ENCODE measurements around the gene PPFIBP1.
"Not testable (repeated sequence)": the region's sequence is repeated elsewhere in the genome, so short reads cannot be mapped to it uniquely, and the experiment has no call there.

Gene PPFIBP1

GRCh38 chr12:27571463-27571862 is 47.5 kb downstream of the PPFIBP1 start:
- peak; percentile 79 for DNase-seq

- DNase-seq: no peak
These were observed 48.7 kb downstream of the PPFIBP1 start for GRCh38 chr12:27572486-27573255.

- peak; percentile 34 for DNase-seq
These were observed 50.0 kb downstream of the PPFIBP1 start for GRCh38 chr12:27573972-27574371.

- no peak for DNase-seq
These were observed 51.2 kb downstream of the PPFIBP1 start for GRCh38 chr12:27575090-27575761.

- no peak for DNase-seq
These were observed 51.7 kb downstream of the PPFIBP1 start for GRCh38 chr12:27575762-27576118.

GRCh38 chr12:27576667-27577347 is 52.8 kb downstream of the PPFIBP1 start:
- no peak for DNase-seq

- no peak for DNase-seq
These were observed 53.7 kb downstream of the PPFIBP1 start for GRCh38 chr12:27577688-27578087.

- no peak for DNase-seq
These were observed 54.8 kb downstream of the PPFIBP1 start for GRCh38 chr12:27578689-27579372.

GRCh38 chr12:27580561-27581330 is 56.7 kb downstream of the PPFIBP1 start:
- DNase-seq: no peak

GRCh38 chr12:27581331-27581671 is 57.3 kb downstream of the PPFIBP1 start:
- DNase-seq: not testable (repeated sequence)

GRCh38 chr12:27581833-27582232 is 57.8 kb downstream of the PPFIBP1 start:
- DNase-seq: not testable (repeated sequence)

- DNase-seq: not testable (repeated sequence)
These were observed 58.4 kb downstream of the PPFIBP1 start for GRCh38 chr12:27582445-27582844.

- no peak for DNase-seq
These were observed 59.2 kb downstream of the PPFIBP1 start for GRCh38 chr12:27583057-27583797.

- DNase-seq: no peak
These were observed 60.0 kb downstream of the PPFIBP1 start for GRCh38 chr12:27583981-27584380.

- DNase-seq: no peak
These were observed 61.8 kb downstream of the PPFIBP1 start for GRCh38 chr12:27585739-27586265.

- DNase-seq: not testable (repeated sequence)
These were observed 64.2 kb downstream of the PPFIBP1 start for GRCh38 chr12:27588075-27588730.

- DNase-seq: no peak
These were observed 64.8 kb downstream of the PPFIBP1 start for GRCh38 chr12:27588776-27589175.

- DNase-seq: no peak
These were observed 65.4 kb downstream of the PPFIBP1 start for GRCh38 chr12:27589419-27589818.

GRCh38 chr12:27591698-27592097 is 67.7 kb downstream of the PPFIBP1 start:
- DNase-seq: not testable (repeated sequence)

- DNase-seq: peak; percentile 71
These were observed 68.5 kb downstream of the PPFIBP1 start for GRCh38 chr12:27592548-27592947.

- DNase-seq: no peak
These were observed 69.3 kb downstream of the PPFIBP1 start for GRCh38 chr12:27593266-27593665.
